Measurements from ENCODE around the gene HIP1R.
A peak's percentile ranks its signal among the peaks of the same experiment; 100 is the strongest.

HIP1R gene

GRCh38 chr12:122836027-122836921 lies 1.0 kb downstream of the HIP1R start (continued):
- no peak for TF ChIP-seq AEBP2 (tag by site-specific recombination; IDR thresholded peaks at IDR 0.05; ENCODE audit: borderline replicate concordance)
- no peak for TF ChIP-seq TCF7L2 (IDR thresholded peaks at IDR 0.05; ENCODE audit: borderline replicate concordance, low read depth, low read length)
- TF ChIP-seq ZEB2 (tag by site-specific recombination; IDR thresholded peaks at IDR 0.05): peak; percentile 45; the same call in 1 of the 2 replicates
- TF ChIP-seq ZNF792 (tag by site-specific recombination; IDR thresholded peaks at IDR 0.05): no peak
- peak; percentile 57 for TF ChIP-seq ZNF600 (tag by site-specific recombination; IDR thresholded peaks at IDR 0.05)
- TF ChIP-seq ZBTB44 (tag by site-specific recombination; IDR thresholded peaks at IDR 0.05): no peak
- TF ChIP-seq GLIS2 (tag by site-specific recombination; IDR thresholded peaks at IDR 0.05): peak; percentile 50; the same call in 1 of the 2 replicates
- no peak for TF ChIP-seq ZBTB10 (tag by site-specific recombination; IDR thresholded peaks at IDR 0.05)
- TF ChIP-seq RBAK (tag by site-specific recombination; IDR thresholded peaks at IDR 0.05): no peak
- TF ChIP-seq ZNF530 (tag by site-specific recombination; IDR thresholded peaks at IDR 0.05; ENCODE audit: low read depth): no peak
- no peak for TF ChIP-seq ZNF221 (tag by site-specific recombination; IDR thresholded peaks at IDR 0.05; ENCODE audit: borderline replicate concordance)
- no peak for TF ChIP-seq OSR2 (tag by site-specific recombination; IDR thresholded peaks at IDR 0.05)
- no peak for TF ChIP-seq REST (tag by site-specific recombination; IDR thresholded peaks at IDR 0.05)
- TF ChIP-seq ZNF248 (tag by site-specific recombination; IDR thresholded peaks at IDR 0.05): no peak
- TF ChIP-seq ELK4 (IDR thresholded peaks at IDR 0.05; ENCODE audit: borderline replicate concordance, low read depth, low read length): no peak
- no peak for TF ChIP-seq ZNF280D (tag by site-specific recombination; IDR thresholded peaks at IDR 0.05)
- TF ChIP-seq ZNF660 (tag by site-specific recombination; IDR thresholded peaks at IDR 0.05): no peak
- no peak for TF ChIP-seq ZSCAN16 (tag by site-specific recombination; IDR thresholded peaks at IDR 0.05)
- no peak for TF ChIP-seq ZNF747 (tag by site-specific recombination; IDR thresholded peaks at IDR 0.05)
- no peak for TF ChIP-seq ATF2 (tag by site-specific recombination; IDR thresholded peaks at IDR 0.05; ENCODE audit: low read depth)
- 0 out of 2 replicates have a peak, but pooled peaks have one; percentile 55 for TF ChIP-seq KLF17 (tag by site-specific recombination; IDR thresholded peaks at IDR 0.05)
- TF ChIP-seq SCRT2 (tag by site-specific recombination; IDR thresholded peaks at IDR 0.05): peak; percentile 62

Data from HEK293 (cell line).